Stimulated activated CD4-positive, alpha-beta T cell treated with anti-CD3 and anti-CD28 coated beads, Interleukin-1b, Interleukin-23, amount 100 ng/mL, for 1 hour (primary cell): ENCODE results near the gene PIGZ.
A peak's percentile ranks its signal among the peaks of the same experiment; 100 is the strongest.
"Not testable (repeated sequence)": the region's sequence is repeated elsewhere in the genome, so short reads cannot be mapped to it uniquely, and the experiment has no call there.

Experiments used
- DNase-seq, 2 donors: peaks; one replicate each; pipeline ENCODE4 v3.0.0-alpha.2; 2020; ENCODE audit warnings: low read depth in 2 of 2

Gene PIGZ

DNA sequence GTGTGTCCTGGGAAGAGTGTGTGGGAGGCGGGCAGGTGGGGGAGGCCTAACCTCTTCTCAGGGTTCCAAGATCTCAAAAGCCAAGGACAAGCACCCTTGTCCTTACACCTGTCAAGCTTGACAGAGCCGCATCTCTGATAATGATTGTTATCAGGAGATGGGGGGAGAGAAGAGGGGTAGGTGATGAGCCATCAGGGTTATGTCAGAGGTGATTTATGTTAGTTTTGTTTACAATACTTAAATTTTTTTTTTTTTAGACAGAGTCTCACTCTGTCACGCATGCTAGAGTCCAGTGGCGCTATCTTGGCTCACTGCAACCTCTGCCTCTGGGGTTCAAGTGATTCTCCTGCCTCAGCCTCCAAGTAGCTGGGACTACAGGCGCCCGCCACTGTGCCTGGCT lies 18.9 kb downstream of the PIGZ start:
- no peak for DNase-seq

DNA sequence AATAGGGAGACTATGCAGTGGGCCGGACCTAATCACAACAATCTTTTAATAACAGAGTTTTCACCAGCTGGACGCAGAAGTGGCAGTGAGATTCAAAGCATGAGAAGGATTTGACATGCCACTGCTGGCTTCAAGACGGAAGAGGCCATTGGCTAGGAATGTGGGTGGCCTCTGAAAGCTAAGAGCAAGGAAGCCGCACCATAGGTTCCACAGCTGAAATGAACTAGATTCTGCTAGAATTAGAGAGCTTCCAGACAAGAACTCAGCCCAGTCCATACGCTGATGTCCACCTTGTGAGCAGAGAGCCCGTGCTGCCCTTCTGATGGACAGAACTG lies 19.4 kb downstream of the PIGZ start:
- no peak for DNase-seq

DNA sequence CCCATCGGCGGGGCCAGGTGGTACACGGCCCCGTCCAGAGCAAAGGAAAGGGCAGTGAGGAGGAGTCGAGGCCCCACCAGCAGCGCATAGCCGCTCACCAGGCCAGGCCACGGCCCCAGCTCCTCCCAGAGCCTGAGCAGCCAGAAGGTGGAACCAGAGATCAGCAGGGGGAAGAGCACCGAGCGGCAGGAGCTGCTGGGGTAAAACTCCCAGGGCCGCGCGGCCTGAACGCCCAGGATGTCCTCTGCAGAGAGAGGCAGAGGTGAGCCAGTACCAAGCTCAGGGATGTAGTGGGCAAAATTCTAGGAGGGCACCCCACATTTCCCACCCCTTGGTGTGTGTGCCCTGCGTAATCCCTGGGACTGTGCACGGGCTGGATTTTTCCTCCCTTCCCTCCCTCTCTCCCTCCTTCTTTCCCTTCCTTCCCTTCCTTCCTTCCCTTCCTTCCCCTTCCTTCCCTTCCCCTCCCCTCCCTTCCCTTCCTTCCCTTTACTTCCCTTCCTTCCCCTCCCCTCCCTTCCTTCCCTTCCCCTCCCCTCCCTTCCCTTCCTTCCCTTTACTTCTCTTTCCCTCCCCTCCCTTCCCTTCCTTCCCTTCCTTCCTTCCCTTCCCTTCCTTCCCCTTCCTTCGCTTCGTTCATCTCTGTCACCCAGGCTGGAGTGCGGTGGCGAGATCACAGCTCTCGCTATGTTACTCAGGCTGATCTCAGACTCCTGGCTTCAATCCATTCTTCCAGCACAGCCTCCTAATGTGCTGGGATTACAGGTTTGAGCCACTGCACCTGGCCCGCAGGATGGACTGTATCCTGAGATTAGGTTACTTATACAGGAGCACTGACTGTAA lies 20.0 kb downstream of the PIGZ start:
- no peak for DNase-seq

DNA sequence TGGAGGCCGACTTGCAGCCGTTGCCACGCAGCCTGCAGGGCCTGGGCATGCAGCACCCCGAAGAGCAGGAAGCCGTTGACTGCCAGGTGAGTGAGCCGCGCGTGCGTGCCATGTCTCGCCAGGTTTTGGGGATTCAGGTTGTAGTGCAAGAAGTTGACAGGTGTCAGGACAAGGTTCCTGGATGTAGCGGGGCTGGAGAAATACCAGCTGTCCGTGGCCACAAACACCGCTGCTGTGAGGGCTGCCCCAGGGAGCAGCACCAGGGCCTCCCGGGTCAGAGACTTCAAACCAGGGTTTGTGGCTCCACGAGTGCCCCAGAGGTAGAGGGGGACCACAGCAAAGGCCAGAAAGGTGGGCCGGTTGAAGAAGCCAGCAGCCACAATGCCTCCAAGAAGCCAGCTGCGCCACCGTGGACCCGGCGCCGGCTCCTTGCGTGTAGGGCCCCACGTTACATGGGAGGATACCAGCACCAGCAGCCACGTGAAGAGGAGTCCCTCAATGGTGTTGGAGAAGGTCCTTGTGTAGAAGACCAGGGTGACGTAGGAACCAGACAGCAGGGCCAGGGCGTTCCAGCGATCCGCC lies 20.7 kb downstream of the PIGZ start:
- no peak for DNase-seq

DNA sequence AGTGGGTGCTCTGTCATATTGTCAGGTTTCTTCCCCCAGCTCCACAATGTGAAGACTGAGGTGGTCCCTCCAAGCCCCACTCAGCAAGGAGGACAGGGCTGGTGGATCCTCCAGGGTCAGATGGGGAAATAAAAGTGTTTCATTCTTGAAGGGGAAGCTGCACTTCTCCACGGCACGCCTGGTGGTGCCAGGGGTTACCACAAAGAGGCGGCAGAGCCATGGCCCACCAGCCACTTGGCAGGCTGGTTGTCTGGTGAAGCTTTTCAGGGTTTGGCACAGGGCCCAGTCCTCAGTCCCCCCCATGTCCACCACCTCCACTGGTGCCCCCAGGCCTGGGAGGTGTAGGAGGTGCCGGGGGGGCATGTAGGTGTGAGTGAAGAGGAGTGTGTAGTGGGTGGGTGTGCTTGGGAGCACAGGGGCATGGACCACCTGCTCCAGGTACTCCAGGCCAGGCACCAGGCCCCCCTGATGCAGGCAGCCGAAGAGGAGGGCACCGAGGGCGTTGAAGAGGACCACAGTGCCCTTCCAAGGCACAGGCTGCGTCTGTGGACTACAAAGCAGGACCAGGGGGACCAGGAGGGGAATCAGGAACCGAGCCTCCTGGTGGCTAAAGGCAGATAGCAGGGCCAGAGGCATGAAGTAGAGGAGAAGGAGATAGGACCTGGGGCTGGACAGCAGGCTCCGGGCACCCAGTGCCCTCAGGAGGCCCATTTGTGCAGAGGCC lies 21.3 kb downstream of the PIGZ start:
- DNase-seq = no peak

DNA sequence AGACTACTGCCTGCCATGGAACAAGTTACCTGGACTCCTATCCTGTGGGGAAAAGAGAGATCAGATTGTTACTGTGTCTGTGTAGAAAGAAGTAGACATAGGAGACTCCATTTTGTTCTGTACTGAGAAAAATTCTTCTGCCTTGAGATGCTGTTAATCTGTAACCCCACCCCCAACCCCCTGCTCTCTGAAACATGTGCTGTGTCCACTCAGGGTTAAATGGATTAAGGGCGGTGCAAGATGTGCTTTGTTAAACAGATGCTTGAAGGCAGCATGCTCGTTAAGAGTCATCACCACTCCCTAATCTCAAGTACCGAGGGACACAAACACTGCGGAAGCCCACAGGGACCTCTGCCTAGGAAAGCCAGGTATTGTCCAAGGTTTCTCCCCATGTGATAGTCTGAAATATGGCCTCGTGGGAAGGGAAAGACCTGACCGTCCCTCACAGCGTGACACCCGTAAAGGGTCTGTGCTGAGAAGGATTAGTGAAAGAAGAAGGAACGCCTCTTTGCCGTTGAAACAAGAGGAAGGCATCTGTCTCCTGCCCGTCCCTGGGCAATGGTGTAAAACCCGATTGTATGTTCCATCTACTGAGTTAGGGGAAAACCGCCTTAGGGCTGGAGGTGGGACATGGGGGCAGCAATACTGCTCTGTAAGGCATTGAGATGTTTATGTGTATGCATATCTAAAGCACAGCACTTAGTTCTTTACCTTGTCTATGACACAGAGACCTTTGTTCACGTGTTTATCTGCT lies 24.4 kb downstream of the PIGZ start:
- DNase-seq = not testable (repeated sequence)

DNA sequence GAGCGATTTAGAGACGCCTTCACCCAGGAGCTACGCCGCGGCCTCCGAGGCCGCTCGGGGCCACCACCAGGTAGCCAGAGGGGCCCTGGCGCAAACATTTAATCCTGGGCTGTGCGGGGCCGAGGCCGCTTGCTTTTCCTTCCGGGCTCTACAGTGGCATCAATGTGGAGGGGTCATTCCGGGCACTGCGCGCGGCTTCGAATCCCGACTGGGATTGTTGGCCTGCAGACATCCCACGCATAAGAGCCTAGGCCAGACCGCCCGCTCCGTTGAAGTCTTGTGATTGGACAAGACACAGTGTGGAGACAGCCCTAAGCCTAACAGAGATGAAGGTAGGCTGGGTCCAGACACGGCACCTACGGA lies 25.7 kb downstream of the PIGZ start:
- no peak for DNase-seq

DNA sequence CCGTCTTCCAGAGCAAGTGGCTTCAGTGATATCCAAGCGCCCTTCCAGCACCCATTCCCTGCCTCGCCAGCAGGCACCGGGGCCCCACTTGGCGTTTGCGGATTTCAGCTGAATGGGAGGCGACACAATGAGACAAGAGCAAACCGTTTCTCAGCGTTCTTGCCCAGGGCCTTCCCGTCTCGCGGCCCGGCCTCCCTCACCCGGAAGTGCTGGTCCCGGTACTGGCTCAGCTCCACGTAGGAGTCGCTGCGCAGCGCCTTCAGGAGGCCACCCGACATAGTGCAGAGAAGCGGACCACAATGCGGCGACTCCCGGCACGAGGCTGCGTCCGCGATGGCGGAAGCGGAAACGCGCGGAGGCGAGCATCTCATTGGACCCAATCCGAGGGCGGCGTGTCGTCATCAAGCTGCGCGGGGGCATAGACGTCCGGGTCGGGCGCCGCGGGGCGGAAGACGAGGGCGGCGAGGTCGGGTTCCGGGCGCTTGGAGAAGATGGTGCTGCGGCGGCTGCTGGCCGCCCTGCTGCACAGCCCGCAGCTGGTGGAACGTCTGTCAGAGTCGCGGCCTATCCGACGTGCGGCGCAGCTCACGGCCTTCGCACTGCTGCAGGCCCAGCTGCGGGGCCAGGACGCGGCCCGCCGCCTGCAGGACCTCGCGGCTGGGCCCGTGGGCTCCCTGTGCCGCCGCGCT lies 26.3 kb downstream of the PIGZ start, which contains the start of gene NCBP2:
Gene NCBP2, minus strand, starts transcription at position 303 of the 689 bp plus-strand sequence. Its CDS starts 25 bp downstream, at position 278.
- DNase-seq = peak; percentile 97 to 100

DNA sequence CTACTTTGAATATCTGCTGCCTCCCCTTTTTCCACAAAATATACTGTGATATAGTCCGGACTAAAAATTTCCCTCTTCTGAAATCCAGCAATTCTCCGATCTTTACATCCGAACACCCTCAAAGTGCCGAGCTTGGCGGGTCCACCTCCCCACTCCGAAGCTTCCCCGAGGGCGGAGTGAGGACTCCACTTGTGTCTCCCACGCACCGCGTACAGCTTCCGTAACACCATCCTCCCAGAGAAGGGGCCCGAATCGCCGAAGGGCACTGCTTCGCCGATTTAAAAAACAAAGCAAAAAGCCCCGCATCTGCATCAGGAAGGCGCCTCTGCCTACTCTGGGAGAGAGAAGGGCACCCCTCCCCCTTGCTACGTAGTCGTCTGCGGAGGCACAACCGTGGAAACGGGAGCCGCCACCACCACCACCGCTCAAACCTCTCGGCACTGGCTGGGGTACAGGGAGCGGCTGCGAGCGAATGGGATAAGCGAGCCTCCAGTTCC lies 26.9 kb downstream of the PIGZ start:
- peak; percentile 10 to 35 for DNase-seq

DNA sequence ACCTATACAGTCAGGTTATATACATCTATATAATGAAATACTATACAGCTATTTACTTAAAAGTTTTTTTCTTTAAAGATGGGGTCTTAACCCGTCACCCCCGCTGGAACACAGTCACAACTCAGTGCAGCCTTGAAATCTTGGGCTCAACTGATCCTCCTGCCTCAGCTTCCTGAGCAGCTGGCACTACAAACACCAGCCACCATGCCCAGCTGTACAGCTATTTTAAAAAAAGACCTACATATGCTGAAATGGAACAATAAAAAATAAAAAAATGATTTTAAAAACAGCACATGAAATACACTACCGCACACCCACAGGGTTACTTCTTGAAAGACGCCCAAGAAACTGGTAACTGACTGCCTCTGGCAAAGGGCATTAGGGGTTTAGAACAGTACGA lies 30.1 kb downstream of the PIGZ start:
- DNase-seq = no peak

DNA sequence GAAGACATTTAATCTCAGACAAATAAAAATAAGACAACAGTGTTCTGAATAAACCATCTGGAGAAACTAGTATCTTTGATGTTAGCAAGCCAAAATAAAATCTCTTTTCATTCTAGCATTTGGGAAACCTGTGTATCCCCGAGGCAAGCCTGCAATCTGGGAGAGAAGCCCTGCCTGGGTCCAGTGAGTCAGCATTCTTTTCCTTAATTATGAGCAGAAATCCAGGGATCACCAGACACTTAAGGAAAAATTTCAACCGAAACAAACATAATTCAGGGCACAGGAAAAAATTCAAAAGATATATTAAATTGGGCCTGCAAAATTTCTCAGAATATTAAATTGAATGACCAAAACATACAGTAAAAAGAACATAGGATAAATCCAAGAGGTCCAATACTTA lies 30.5 kb downstream of the PIGZ start:
- no peak for DNase-seq

DNA sequence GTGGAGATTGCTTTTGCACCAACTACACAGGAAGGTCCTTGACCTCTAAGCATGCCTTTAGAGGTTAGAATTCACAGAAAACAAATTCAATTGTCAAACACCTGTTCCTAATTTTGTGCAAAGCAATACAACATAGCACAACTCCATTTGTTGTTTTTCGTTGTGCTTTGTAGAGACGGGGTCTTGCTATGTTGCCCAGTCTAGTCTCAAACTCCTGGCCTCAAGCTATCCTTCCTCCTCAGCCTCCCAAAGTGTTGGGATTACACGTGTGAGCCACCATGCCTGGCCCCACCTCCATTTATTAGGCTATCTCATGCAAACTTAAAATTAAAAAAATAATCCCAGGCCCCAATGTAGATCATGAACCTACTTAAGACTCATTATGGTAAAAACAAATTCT lies 32.3 kb downstream of the PIGZ start:
- no peak for DNase-seq

DNA sequence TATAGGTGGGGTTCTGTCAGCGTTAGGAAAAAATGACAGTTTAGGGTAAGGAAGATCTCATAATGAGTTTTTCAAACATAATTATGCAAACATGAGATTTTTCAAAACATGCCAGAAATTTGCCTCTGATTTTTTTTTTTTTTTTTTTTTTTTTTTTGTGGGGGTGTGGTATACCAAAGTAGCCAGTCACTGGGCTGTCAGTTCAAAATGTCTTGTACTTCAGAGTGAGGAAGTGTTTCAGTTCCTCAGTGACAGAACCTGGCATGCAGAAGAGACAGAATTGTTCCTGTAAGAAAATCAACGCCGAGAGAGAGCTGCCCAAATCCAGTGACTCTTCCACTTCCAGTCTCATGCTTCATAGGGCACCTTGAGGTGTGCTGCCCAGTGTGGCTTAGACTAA lies 36.0 kb downstream of the PIGZ start:
- DNase-seq = no peak

DNA sequence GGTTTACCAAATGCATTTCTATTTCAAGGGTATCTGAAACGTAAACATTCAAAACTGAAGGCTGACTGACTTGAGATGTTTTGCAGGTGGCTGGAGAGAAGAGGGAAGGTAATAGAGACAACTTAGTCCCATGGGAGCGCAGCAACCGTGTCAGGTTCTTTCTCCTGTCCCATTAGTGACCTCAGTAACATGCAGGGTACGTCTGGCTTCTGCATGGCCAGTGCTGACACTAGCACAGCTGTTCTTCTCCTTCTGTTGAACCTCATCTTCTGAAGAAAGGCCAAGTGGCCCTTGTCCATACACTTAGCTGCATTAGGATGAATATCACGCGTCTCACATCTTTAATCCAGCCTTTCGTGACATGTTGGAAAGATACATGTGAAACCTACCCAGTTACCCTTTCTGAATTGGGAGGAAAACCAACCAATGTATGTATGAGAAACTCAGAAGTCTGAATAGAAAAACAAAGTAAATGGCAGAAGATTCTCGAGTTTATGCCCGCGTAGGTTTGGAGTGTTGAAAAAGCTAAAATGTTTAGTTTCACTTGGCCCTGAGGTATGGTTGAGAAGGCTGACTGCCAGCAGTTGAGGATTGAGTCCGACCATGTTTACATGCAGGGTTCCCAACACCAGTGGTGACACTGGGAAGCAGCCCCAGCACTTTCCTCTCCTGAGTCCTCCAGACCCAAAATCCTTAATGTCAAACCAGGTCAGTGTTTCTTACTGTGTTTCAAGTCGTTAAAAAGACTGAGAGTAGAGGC lies 36.6 kb downstream of the PIGZ start:
- DNase-seq = no peak

DNA sequence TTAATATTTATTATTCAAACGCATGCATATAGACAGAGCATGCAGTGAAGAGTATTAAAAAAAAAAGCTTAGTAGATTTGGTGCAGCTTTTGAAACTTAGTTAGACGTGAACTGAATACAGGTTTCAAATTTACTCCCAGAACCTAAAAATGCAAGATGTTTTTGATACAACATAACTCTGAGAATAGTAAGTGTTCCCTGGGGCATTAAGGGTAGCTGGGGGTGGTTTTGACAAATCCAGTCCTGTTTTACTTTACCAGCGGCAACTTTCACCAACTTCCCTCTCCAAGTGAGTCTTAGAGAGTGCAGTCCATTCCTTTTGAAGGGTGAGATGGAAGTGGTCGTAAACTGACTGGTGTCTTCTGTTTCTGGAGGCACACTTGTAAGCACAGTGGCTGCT lies 37.5 kb downstream of the PIGZ start:
- DNase-seq = no peak

DNA sequence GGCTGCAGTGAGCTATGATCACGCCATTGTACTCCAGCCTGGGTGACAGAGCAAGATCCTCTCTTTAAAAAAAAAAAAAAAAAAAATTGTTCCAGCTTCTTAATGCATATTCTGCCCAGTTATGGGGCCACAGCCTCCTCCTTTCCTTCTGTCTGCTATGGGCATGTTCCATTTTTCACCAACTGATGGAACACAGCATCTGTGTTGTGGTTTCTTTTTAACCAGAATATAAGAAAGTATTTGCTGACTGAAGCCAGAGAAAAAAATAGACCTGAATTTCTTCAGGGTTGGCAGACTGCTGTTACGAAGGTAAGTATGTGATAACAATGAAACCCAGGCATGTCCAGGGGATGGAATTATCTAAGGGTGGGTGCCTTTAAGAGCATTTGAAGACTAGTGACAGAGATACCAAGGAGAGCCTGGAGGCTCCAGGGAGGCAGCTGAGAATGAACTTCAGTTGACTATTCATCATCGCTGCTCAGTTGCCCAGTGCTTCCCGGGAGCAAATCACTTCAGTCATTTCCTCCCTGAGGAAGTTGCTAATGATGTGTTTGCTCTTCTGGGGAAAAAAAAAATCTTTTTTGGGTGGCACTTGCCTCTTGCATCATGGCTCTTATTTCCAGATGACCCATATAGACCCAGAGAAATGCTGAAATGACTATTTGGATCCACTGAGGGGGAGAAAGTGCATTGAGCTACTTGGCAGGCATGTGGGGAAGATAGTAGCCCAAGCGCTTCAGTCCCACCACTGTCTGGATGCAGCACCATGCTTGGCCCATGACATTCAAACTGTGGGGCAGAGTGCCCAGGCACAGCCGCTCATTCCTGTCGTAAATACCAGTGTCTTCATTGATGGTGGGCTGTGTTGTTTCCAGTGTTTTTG lies 40.8 kb downstream of the PIGZ start:
- DNase-seq = no peak

DNA sequence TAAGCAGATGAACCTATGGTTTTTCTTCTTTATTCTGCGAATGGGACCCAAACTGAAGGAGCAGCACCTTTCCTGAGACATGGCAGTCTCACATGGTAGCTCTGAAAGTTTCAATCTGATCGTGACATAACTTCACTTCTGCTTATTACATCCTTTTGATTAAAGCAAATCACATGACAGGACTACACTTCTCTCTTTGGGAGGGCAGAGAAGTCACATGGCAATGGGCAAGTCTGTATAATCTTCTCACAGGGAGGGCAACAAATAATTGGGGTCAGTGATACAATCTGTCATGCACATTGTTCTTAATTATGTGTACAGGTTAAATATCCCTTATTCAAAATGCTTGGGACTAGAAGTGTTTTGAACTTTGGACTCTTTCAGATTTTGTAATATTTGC lies 47.9 kb downstream of the PIGZ start:
- DNase-seq = no peak

DNA sequence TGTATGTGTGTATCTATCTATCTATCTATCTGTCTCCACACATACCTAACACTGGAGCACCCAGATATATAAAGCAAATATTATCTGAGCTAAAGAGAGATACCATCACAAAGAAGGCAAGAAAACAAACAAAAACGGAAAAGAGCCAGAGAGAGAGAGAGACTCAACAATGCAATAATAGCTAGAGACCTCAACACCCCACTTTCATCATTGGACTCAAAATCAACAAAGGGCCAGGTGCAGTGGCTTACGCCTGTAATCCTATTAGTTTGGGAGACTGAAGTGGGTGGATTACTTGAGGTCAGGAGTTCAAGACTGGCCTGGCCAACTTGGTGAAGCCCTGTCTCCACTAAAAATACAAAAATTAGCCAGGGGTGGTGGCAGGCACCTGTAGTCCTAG lies 49.7 kb downstream of the PIGZ start:
- DNase-seq = no peak

DNA sequence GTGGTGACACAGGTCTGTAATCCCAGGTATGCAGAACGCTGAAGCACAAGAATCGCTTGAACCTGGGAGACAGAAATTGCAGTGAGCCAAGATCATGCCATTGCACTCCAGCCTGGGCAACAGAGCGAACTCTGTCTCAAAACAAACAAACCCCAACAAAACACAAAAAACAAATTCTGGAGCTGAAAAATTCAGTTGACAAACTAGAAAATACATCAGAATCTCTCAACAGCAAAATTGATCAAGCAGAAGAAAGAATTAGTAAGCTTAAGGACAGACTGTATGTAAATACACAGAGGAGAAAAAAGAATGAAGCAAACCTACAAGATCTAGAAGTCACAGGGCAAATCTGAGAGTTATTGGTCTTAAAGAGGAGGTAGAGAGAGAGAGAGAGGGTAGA lies 51.6 kb downstream of the PIGZ start:
- no peak for DNase-seq

DNA sequence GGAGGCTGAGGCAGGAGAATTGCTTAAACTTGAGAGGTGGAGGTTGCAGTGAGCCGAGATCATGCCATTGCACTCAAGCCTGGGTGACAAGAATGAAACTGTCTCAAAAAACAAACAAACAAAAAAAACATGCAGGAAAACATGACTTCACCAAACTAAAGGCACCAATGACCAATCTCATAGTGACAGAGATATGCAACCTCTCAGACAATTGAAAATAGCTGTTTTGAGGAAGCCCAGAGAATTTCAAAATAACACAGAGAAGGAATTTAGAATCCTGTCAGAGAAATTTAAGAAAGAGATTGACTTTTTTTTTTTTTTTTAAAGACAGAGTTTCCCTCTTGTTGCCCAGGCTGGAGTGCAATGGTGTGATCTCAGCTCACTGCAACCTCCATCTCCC lies 52.4 kb downstream of the PIGZ start:
- no peak for DNase-seq
